WTC11 (cell line): Measurements from ENCODE around the gene CRYGN. TPM values are rescaled to one million over a fixed set of nuclear protein-coding genes. Genes with fewer than 3 reads are reported as not detected.

Experiments
- ATAC-seq: fragments of 200-7000 bp; cut with Tn5 transposase; 2 replicates; pipeline ENCODE4 v1.10.0; 2021; ENCODE audit warnings: mild to moderate bottlenecking, moderate library complexity
- CTCF ChIA-PET: fragments of 300-600 bp; sonication (Branson Sonifier 250); formaldehyde crosslinking; loops from one replicate; lab custom pipeline; 2021; ENCODE audit warnings: antibody characterized with exemption; lab: Charles Lee
- POLR2A ChIA-PET: fragments of 350-600 bp; sonication (Branson Sonifier 250); formaldehyde crosslinking; loops from one replicate; lab custom pipeline; 2021; ENCODE audit warnings: antibody characterized with exemption; lab: Charles Lee
- DNase-seq: peaks from one replicate; pipeline ENCODE4 v3.0.0; 2021; ENCODE audit warnings: low spot score
- H3K27ac Mint-ChIP-seq: 2 replicates; pipeline ENCODE4 v1.8.0; 2021; ENCODE audit warnings: mixed read lengths
- H3K27me3 Mint-ChIP-seq: 2 replicates; pipeline ENCODE4 v1.8.0; 2021; ENCODE audit warnings: low read depth, mild to moderate bottlenecking, moderate library complexity, mixed read lengths
- H3K36me3 Mint-ChIP-seq: 2 replicates; pipeline ENCODE4 v1.8.0; 2021; ENCODE audit warnings: mixed read lengths
- H3K4me1 Mint-ChIP-seq: 2 replicates; pipeline ENCODE4 v1.8.0; 2022; ENCODE audit warnings: mixed read lengths
- H3K4me3 Mint-ChIP-seq: 2 replicates; pipeline ENCODE4 v1.8.0; 2021; ENCODE audit warnings: mild to moderate bottlenecking, moderate library complexity, mixed read lengths
- H3K9me3 Mint-ChIP-seq: 2 replicates; pipeline ENCODE4 v1.8.0; 2021; ENCODE audit warnings: mixed read lengths
- ATF1 ChIP-seq: sonication (generic); formaldehyde crosslinking; IDR thresholded peaks from 2 replicates; pipeline ENCODE4 v1.8.1; 2023; ENCODE audit warnings: mild to moderate bottlenecking, moderate library complexity, missing genetic modification reagents
- ATF2 ChIP-seq: sonication (generic); formaldehyde crosslinking; IDR thresholded peaks from 2 replicates; pipeline ENCODE4 v1.8.1; 2022; ENCODE audit warnings: low read depth, missing genetic modification reagents, borderline replicate concordance
- CBFB ChIP-seq: sonication (generic); formaldehyde crosslinking; IDR thresholded peaks from 2 replicates; pipeline ENCODE4 v1.8.1; 2022; ENCODE audit warnings: mild to moderate bottlenecking, low read depth, missing genetic modification reagents
- E2F1 ChIP-seq: sonication (generic); formaldehyde crosslinking; IDR thresholded peaks from 2 replicates; pipeline ENCODE4 v1.8.0; 2022; ENCODE audit warnings: mild to moderate bottlenecking, missing genetic modification reagents
- E2F4 ChIP-seq: sonication (generic); formaldehyde crosslinking; IDR thresholded peaks from 2 replicates; pipeline ENCODE4 v1.8.1; 2022; ENCODE audit warnings: low read depth, mild to moderate bottlenecking, moderate library complexity, missing genetic modification reagents, borderline replicate concordance
- ESRRA ChIP-seq: sonication (generic); formaldehyde crosslinking; IDR thresholded peaks from 2 replicates; pipeline ENCODE4 v1.8.1; 2022; ENCODE audit warnings: mild to moderate bottlenecking, missing genetic modification reagents, borderline replicate concordance
- ETV6 ChIP-seq: sonication (generic); formaldehyde crosslinking; IDR thresholded peaks from 2 replicates; pipeline ENCODE4 v1.8.1; 2022; ENCODE audit warnings: mild to moderate bottlenecking, missing genetic modification reagents
- FOXK1 ChIP-seq: sonication (generic); formaldehyde crosslinking; IDR thresholded peaks from 2 replicates; pipeline ENCODE4 v1.8.0; 2022; ENCODE audit warnings: mild to moderate bottlenecking, moderate library complexity, missing genetic modification reagents
- FOXP1 ChIP-seq: sonication (generic); formaldehyde crosslinking; IDR thresholded peaks from 2 replicates; pipeline ENCODE4 v1.8.0; 2022; ENCODE audit warnings: missing genetic modification reagents, mild to moderate bottlenecking, moderate library complexity, borderline replicate concordance
- IRF1 ChIP-seq: sonication (generic); formaldehyde crosslinking; IDR thresholded peaks from 2 replicates; pipeline ENCODE4 v1.8.0; 2023; ENCODE audit warnings: missing genetic modification reagents
- IRF2 ChIP-seq: sonication (generic); formaldehyde crosslinking; IDR thresholded peaks from 2 replicates; pipeline ENCODE4 v1.8.0; 2022; ENCODE audit warnings: low read depth, missing genetic modification reagents, borderline replicate concordance
- KAT7 ChIP-seq: sonication (generic); formaldehyde crosslinking; IDR thresholded peaks from 2 replicates; pipeline ENCODE4 v1.8.1; 2023; ENCODE audit warnings: missing genetic modification reagents, mild to moderate bottlenecking, borderline replicate concordance
- NFE2L1 ChIP-seq: sonication (generic); formaldehyde crosslinking; IDR thresholded peaks from 2 replicates; pipeline ENCODE4 v1.8.1; 2023; ENCODE audit warnings: missing genetic modification reagents
- RORB ChIP-seq: fragments of 250-450 bp; sonication (Bioruptor Pico); IDR thresholded peaks from 2 replicates; pipeline ENCODE4 v1.9.0; 2021; ENCODE audit warnings: mild to moderate bottlenecking
- SP1 ChIP-seq: sonication (generic); formaldehyde crosslinking; conservative IDR thresholded peaks from 2 replicates; pipeline ENCODE4 v1.8.1; 2022; ENCODE audit warnings: missing genetic modification reagents
- USF1 ChIP-seq: sonication (generic); formaldehyde crosslinking; IDR thresholded peaks from 2 replicates; pipeline ENCODE4 v1.8.0; 2022; ENCODE audit warnings: mild to moderate bottlenecking, missing genetic modification reagents
- ZBTB21 ChIP-seq: sonication (generic); formaldehyde crosslinking; IDR thresholded peaks from 2 replicates; pipeline ENCODE4 v1.8.1; 2023; ENCODE audit warnings: mild to moderate bottlenecking, missing genetic modification reagents, borderline replicate concordance
- ZMAT4 ChIP-seq: fragments of 250-450 bp; sonication (Bioruptor Pico); IDR thresholded peaks from 2 replicates; pipeline ENCODE4 v1.9.0; 2021; ENCODE audit warnings: mild to moderate bottlenecking
- ZNF232 ChIP-seq: sonication (generic); formaldehyde crosslinking; IDR thresholded peaks from 2 replicates; pipeline ENCODE4 v1.8.0; 2022; ENCODE audit warnings: mild to moderate bottlenecking, missing genetic modification reagents
- ZNF281 ChIP-seq: sonication (generic); formaldehyde crosslinking; IDR thresholded peaks from 2 replicates; pipeline ENCODE4 v1.8.0; 2023; ENCODE audit warnings: mild to moderate bottlenecking, missing genetic modification reagents
- ZNF425 ChIP-seq: fragments of 250-450 bp; sonication (Bioruptor Pico); conservative IDR thresholded peaks from 2 replicates; pipeline ENCODE4 v1.9.0; 2021; ENCODE audit warnings: mild to moderate bottlenecking
- ZSCAN18 ChIP-seq: fragments of 250-450 bp; sonication (Bioruptor Pico); IDR thresholded peaks from 2 replicates; pipeline ENCODE4 v2.1.2; 2022; ENCODE audit warnings: mild to moderate bottlenecking, moderate library complexity
- total RNA-seq: library from RNA; stranded (reverse); gene quantifications from 3 replicates; pipeline ENCODE4 v1.2.3, GENCODE V29; 2021

The CRYGN gene
- total RNA-seq, 1 experiment from 2014 or later = 1.5 TPM

- peak overlapping the region; percentile 77 for H3K4me3 Mint-ChIP-seq
- H3K4me1 Mint-ChIP-seq = peaks cover 31% of the 10 kb centered on the region
- CTCF ChIA-PET = interaction anchor here (1.2 to 2.6 kb wide), 3 partner anchors 10 to 195 kb away, joined by 4 to 12 read pairs (median 4); no protein-coding TSS in a partner anchor
- ATAC-seq = no peak
- POLR2A ChIA-PET = no interaction called here
- no peaks in the 10 kb centered on the region for H3K36me3 Mint-ChIP-seq
- H3K27me3 Mint-ChIP-seq = peaks cover 8% of the 10 kb centered on the region
- no peaks in the 10 kb centered on the region for H3K9me3 Mint-ChIP-seq
- TF ChIP-seq IRF2 (no peak), FOXP1 (CRISPR knock-in tag) (no peak), ZBTB21 (CRISPR knock-in tag) (no peak), ZMAT4 (no peak), ZSCAN18 (CRISPR knock-in tag) (no peak), USF1 (CRISPR knock-in tag) (no peak), SP1 (no peak), ZNF281 (no peak), ZNF232 (no peak), IRF1 (no peak), NFE2L1 (no peak), ESRRA (CRISPR knock-in tag) (no peak), ATF2 (CRISPR knock-in tag) (no peak), E2F1 (CRISPR knock-in tag) (no peak)
- TF ChIP-seq, all 79 proteins: peak for 0
- no peak overlapping the region for H3K27ac Mint-ChIP-seq
- DNase-seq = no peak
Observed at GRCh38 chr7:151438864-151439601, 908 bp downstream of the CRYGN start.

GRCh38 chr7:151437866-151438516, 1.9 kb downstream of the CRYGN start:
- peaks cover 8% of the 10 kb centered on the region for H3K27me3 Mint-ChIP-seq
- H3K36me3 Mint-ChIP-seq = no peaks in the 10 kb centered on the region
- no peaks in the 10 kb centered on the region for H3K9me3 Mint-ChIP-seq
- DNase-seq (no peak), ATAC-seq (no peak)
- H3K4me1 Mint-ChIP-seq = peaks cover 31% of the 10 kb centered on the region
- H3K4me3 Mint-ChIP-seq = no peak overlapping the region
- H3K27ac Mint-ChIP-seq = no peak overlapping the region
- TF ChIP-seq CBFB (CRISPR knock-in tag) (no peak), ETV6 (no peak), ZNF425 (no peak), E2F4 (CRISPR knock-in tag) (no peak), ESRRA (CRISPR knock-in tag) (no peak), RORB (CRISPR knock-in tag) (no peak), KAT7 (CRISPR knock-in tag) (no peak), FOXK1 (CRISPR knock-in tag) (no peak), ATF1 (CRISPR knock-in tag) (no peak)
- ChIA-PET POLR2A (no interaction called here), CTCF (interaction anchor here (1.2 to 2.6 kb wide), 5 partner anchors 11 to 321 kb away, joined by 4 to 12 read pairs (median 5); partner anchors contain the start of gene WDR86)
